HG03025 (cell line): ENCODE data around the gene SEZ6.
"Not testable (repeated sequence)": the region's sequence is repeated elsewhere in the genome, so short reads cannot be mapped to it uniquely, and the experiment has no call there.

ENCODE experiments used
- ATAC-seq: cut with Tn5 transposase; IDR thresholded peaks from one replicate; pipeline ENCODE4 v1.9.1; 2021; ENCODE audit warnings: mild to moderate bottlenecking, moderate library complexity; ENCODE audit not compliant: unreplicated experiment, low FRiP score

The SEZ6 gene

GRCh38 chr17:28944862-28945741 is 60.7 kb downstream of the SEZ6 start:
- no peak for ATAC-seq

- ATAC-seq: no peak
These were observed 61.5 kb downstream of the SEZ6 start for GRCh38 chr17:28944343-28944742.

- ATAC-seq: no peak
These were observed 62.9 kb downstream of the SEZ6 start for GRCh38 chr17:28942925-28943324.

GRCh38 chr17:28941251-28941650 is 64.6 kb downstream of the SEZ6 start:
- no peak for ATAC-seq

- no peak for ATAC-seq
These were observed 65.2 kb downstream of the SEZ6 start for GRCh38 chr17:28940675-28941074.

- ATAC-seq: no peak
These were observed 65.7 kb downstream of the SEZ6 start for GRCh38 chr17:28940142-28940541.

- ATAC-seq: no peak
These were observed 67.3 kb downstream of the SEZ6 start for GRCh38 chr17:28938552-28938951.

- ATAC-seq: no peak
These were observed 68.6 kb downstream of the SEZ6 start for GRCh38 chr17:28937044-28937729.

GRCh38 chr17:28935744-28936460 is 69.9 kb downstream of the SEZ6 start:
- ATAC-seq: no peak

GRCh38 chr17:28934508-28934907 is 71.3 kb downstream of the SEZ6 start:
- ATAC-seq: not testable (repeated sequence)

- no peak for ATAC-seq
These were observed 76.0 kb downstream of the SEZ6 start for GRCh38 chr17:28929787-28930186.

- ATAC-seq: no peak
These were observed 77.8 kb downstream of the SEZ6 start for GRCh38 chr17:28928061-28928460.

GRCh38 chr17:28926786-28927185 is 79.0 kb downstream of the SEZ6 start:
- no peak for ATAC-seq

- ATAC-seq: no peak
These were observed 79.5 kb downstream of the SEZ6 start for GRCh38 chr17:28926366-28926765.

- ATAC-seq: no peak
These were observed 79.9 kb downstream of the SEZ6 start for GRCh38 chr17:28925912-28926365.

GRCh38 chr17:28920201-28920600 is 85.6 kb downstream of the SEZ6 start:
- ATAC-seq: no peak

- ATAC-seq: no peak
These were observed 87.5 kb downstream of the SEZ6 start for GRCh38 chr17:28918295-28918694.

- no peak for ATAC-seq
These were observed 88.4 kb downstream of the SEZ6 start for GRCh38 chr17:28917465-28917864.

GRCh38 chr17:28917029-28917428 is 88.8 kb downstream of the SEZ6 start:
- no peak for ATAC-seq

GRCh38 chr17:28916302-28916934 is 89.4 kb downstream of the SEZ6 start:
- ATAC-seq: no peak

- ATAC-seq: no peak
These were observed 92.9 kb downstream of the SEZ6 start for GRCh38 chr17:28912938-28913333.
